Measurements from ENCODE around the gene CYTH4. TPM values are rescaled to one million over a fixed set of nuclear protein-coding genes. Genes with fewer than 3 reads are reported as not detected.
A peak's percentile ranks its signal among the peaks of the same experiment; 100 is the strongest.

Gene CYTH4
- total RNA-seq, 1 experiment from 2014 or later, result not detected

DNA sequence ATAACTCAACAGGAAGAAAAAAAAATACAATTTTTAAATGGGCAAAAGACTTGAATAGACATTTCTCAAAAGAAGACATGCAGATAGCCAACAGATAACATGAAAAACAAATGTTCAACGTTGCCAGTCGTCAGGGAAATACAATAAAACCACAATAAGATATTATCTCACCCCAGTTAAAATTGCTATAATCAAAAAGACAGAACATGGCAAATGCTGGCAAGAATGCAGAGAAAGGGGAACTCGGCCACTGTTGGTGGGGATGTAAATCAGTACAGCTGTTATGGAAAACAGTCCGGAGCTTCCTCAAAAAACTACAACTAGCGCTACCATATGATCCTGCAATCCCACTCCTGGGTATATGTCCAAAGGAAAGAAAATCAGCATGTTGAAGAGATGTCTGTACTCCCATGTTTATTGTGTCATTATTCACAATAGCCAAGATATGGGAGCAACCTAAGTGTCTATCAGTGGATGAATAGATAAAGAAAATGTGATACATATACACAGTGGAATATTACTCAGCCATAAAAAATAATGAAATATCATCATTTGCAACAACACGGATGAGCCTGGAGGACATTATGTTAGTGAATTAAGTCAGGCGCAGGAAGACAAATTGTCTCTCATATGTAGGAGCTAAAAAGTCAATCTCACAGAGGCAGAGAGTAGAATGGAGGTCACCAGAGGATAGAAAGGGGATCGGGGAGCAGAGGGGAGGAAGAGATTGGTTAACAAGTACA lies 12.2 kb upstream of the CYTH4 start:
- DNase-seq (ENCODE audit: low read depth), result no peak

DNA sequence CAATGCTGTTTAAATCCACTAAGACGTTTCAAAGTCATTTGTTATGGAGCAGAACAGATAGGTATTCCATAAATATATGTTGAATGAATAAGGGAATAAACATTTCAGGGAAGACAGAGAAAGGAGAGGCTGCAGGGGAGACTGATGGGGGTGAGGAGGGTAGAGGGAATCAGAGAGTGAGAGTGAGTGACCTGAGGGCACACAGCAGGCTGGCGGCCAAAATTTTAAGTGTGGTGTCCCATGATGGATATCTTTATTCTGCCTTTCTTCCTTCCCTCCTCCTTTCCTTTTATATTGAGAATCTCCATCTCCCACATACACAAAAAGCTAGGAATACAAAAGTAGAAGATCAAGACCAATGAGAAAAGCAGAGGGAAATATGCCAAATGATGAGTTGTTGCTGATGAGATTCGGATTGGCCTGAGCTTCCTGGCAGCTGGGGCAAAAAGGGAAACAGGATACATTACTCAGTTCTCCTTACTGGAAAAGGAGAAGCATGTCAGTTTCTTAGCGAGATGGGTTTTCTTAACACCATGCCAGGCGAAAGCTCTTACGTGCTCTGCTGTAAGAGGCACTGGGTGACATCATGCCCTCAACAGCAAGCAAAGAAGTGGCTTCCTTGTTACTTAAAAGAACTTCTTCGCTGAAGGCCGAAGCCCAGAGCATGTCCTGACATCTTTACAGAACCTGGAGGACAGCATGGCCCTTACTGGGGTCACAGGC lies 11.2 kb upstream of the CYTH4 start:
- no peak for DNase-seq (ENCODE audit: low read depth)

DNA sequence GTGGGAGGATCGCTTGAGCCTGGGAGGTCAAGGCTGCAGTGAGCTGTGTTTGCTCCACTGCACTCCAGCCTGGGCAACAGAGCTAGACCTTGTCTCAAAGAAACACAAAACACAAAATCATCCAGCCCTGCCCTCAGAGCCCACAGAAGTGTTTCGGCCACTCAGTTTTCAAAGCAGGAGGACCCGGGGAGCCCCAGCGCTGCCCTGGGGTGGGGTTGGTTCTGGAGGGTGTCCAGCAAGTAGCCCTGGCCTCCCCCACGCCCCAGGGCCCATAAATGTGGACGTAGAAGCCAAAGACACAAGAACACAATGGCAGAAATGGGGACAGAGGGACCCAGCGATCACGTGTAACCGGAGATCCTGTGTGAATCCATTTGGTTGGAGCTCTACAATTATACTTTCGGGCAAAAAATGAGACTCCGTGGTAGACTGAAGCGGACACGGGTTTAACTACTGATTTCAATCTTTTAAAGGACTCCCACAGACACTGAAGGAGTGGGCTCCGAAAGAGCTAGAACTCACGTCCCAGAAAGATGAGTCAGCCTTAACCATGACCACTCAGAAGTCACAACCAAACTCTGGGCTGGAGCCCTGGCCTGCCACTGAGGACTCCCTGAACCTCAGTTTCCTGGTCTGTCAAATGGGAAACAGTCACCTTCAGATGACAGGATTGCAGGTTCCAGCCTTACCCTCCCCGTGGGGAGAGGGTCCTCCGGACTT lies 9.0 kb upstream of the CYTH4 start:
- peak; percentile 49 for DNase-seq (ENCODE audit: low read depth)

DNA sequence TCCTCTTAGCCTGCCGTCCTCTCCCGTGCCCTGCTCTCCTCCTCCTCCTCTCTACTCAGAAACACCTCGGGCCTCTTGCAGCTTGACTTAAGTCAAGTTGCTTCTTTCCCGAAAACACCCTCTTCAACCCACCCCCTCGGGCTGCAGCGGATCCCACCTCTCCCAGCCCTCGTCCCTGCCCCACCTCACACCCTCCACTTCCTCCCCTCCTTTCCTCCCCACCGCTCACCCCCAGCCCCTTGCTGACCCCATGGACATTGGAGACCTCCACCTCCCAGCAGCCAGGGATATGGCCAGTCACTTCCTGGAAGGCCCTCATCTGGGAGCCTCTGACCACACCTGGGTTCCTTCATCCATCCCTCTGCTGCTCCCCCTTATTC lies 8.5 kb upstream of the CYTH4 start:
- DNase-seq (ENCODE audit: low read depth), result no peak

DNA sequence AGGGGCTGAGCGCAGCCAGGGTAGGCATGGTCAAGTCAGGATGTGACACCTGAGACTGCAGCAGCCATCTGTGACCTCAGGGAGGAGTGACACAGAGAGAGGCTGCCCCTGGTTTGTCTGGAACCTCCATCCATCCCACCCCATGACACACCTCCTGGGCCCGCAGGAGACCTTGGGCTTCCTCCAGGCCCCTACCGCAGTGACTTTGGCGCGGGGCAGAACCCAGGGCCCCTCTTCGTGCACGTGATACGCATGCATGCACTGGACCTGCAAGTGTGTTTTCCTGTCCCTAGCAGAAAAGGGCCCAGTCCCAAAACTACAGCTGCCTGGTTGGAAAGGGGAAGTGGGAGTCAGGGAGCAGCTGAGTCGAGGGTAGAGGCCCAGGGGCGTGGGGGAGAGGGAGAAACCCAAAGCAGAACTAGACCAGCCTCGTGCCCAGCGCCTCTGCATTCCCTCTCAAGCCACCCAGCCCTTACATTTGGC lies 7.9 kb upstream of the CYTH4 start:
- no peak for DNase-seq (ENCODE audit: low read depth)

DNA sequence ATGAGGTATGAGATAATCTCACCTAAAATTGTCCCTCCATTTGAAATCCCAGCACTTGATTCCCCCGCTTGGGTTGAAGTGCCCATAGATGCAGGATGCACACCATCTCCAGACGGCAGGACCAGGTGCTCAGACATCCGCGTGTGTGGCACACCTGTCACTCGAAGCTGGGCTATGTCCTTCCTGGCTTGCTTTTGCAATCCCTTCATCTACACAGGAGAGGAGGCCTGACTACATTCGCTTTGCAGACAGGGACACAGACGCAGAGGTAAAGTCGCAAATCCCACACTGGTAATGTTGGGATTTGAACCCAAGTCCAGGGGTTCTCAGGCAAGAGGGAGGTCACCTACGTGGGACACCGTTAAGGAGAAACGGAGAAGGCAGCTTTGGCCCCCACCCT lies 7.2 kb upstream of the CYTH4 start:
- DNase-seq (ENCODE audit: low read depth), result no peak

DNA sequence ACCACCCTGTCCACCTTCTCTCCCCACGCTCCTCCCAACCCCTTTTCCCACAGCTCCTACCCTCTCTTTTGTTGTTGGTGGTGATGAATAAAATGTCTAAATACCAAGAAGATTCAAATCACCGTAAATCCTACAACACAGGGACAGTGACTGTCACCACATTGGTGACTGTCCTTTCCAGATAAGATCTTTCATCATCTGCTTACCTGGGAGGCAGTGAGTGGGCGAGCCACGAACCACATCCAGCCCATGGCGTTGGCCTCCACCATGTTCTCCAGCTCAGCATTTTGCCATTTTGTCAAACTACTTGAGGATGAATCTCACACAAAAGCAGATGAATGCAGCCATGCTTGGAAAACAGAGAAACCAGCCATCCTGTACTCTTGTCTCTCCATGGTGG lies 6.7 kb upstream of the CYTH4 start:
- DNase-seq (ENCODE audit: low read depth), result no peak

DNA sequence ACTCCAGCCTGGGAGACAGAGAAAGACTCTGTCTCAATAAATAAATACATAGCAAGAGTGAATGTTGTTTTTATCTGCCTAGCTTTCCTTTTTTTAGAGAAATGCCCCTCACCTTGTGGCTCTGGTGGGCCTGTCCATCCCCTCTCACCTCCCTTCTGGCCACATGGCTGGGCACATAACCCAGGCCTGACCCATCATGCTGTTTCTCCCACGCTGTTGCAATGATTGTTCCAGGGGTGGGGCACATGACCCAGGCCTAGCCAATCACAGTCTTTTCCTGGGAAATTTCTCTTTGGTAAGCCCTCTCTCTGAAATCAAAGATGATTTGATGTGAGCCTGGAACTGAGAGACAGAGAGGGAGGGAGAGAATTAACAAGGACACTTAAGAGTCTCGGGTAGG lies 5.5 kb upstream of the CYTH4 start:
- DNase-seq (ENCODE audit: low read depth), result no peak

DNA sequence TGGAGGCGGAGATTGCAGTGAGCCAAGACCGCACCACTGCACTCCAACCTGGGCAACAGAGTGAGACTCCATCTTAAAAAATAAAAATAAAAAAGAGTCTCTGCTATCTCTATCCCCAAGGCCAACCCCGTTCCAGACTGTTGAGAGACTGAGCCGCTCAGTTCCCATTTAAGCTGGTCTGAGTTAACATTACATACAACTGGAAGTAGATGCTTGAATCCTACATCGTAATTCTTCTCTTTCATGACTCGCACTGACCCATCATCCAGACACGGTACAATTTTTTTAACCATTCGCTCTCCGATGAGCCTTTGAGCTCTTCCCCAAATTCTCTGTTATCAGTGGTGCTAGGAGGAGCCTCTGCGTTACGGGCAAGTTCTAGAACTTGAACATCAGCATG lies 4.9 kb upstream of the CYTH4 start:
- DNase-seq (ENCODE audit: low read depth), result no peak

DNA sequence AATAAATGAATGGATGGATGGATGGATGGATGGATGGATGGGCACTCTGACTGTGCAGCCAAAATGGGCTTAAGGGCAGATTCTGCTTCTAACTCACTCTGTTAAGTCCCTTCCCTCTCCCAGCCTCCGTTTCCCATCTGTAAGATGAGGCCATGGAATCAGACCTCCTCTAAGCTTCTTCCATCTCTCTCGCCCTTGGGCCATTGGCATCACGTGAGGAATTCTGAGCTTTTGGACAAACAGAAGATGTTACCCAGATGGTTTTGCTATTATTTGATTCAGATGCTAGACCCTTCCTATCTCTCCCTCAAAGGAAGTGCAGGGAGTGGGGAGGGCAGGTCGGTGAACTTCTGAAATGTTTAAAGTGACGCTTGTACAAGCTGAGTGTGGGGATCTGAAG lies 4.0 kb upstream of the CYTH4 start:
- DNase-seq (ENCODE audit: low read depth), result no peak

DNA sequence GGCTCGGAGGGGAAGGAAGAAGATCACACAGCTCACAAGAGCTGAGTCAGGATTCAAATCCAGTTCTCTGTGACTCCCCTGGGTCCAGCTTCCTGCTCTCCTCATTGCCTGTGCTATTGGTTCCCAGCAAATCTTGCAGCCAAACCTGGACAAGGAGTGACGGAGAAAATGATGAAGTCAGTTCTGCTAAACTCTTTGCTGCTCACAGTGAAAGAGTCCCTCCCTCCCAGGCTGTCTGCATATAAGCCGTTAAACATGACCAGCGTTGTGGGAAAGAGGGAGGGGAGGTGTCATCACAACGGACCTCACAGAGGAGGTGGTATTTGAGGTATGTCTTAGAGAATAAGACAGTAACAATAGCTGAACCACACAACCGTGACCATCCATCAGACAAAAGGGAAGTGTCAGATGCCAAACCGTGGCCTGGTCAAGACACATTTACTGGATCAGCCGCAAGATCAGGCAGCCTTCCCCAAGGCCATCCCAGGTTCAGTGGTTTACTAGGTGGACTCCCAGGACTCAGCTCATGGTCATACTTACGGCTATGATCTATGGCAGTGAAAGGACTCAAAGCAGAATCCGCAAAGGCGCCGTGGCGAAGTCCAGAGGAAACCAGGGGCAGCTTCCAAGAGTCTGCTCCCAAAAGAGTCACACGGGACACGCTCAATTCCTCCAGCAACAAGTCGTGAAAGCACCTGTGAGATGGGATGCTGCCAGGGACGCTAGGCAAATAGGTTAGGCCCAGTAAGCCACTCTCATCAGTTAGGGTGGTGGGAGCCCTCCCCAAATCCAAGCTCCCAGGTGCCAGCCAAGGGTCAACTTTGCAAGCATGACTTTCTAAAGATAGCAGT lies 2.8 kb upstream of the CYTH4 start:
- no peak for DNase-seq (ENCODE audit: low read depth)

DNA sequence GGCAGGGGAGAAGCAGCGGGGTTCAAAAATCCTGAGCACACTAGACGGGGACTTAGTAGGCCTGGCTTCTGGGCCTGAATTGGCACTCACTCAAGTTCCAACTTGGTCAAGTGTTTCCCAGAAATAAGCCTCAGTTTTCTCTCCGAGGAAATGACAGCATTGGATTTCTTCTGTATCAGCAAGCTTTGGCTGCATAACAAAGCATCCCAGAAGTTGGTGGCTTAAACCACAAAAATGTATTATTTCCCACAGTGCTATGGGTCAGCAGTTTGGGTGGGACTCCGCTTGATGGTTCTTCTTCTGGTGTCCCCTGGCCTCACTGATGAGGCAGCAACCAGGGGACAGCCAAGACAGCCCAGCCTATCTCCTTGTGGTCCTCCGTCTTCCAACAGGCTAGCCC lies 1.6 kb upstream of the CYTH4 start:
- no peak for DNase-seq (ENCODE audit: low read depth)

DNA sequence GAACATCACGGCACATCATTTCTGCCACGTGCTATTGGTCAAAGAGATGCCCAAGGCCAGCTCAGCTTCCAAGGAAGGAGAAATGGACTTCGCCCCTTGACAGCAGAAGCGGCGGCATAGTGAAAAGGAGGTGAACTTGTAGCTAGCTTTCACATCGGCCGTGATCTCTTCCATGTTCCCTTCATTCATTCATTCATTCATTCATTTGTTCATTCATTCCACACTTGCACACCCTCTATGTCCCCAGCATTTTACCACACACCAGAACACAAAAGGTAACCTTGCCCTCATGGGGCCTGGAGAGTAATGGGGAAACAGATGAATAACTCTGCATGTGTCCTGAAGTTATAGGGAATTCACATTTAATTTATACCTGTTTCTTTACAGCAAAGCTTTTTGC lies 1.1 kb upstream of the CYTH4 start:
- DNase-seq (ENCODE audit: low read depth), result no peak

DNA sequence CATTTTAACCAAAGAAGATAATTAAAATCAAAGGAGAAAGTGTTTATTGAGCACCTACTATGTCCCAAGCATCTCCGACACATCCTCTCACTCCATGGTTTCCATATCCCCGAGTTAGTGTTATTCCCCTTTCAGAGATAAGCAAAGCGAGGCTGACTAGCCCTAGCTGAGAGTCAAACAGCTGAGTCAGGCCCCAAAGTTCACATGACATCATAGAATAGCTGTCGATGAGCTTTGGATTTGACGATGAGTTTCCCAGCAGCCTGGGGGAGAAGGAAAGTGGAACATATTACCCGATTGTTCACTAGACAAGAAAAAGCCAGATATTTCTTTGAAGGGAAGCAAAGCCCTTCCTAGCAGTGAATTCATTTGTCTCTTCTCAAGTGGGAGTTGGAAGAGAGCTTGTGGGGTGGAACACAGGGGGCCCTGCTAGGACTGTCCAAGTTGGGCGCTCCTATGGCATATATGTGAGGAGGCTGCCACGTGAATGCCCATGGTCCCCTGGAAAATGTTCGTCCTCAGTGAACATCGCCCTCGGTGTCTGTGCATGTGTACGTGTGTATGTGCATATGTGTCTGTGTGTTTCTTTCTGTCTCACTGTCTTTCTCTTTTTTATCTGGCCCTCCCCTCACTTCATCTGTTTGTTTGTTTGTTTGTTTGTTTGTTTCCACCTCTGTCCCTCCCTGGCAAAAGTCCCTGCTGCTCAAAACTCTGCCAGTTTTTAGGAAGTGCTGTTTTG lies 493 bp upstream of the CYTH4 start:
- DNase-seq (ENCODE audit: low read depth), result no peak

DNA sequence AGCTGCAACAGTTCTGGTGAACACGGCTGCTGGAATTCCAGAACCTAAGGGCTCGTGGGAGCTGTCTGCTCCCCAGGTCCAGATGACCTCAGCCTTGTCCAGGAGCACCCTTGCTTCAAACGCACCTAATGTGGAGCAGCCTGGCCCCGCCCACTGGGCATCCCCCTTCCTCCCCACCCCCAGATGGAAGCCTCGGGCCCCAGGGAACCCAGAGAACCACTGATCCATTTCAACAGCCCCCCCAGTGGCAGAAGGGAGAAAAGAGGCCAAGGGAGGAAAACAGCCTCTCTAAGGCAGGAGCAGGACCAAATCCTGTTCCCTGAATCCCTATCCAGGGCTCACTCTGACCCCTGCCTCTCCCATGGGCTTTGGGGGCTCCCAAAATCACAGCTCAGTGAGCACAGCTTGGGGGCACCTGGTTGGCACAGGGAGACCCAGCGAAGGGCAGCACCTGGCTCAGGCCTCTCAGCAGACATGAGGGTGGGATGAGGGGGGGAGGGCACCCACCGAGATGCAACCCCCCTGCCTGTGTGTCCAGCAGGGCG lies 1.2 kb downstream of the CYTH4 start:
- DNase-seq (ENCODE audit: low read depth), result no peak

DNA sequence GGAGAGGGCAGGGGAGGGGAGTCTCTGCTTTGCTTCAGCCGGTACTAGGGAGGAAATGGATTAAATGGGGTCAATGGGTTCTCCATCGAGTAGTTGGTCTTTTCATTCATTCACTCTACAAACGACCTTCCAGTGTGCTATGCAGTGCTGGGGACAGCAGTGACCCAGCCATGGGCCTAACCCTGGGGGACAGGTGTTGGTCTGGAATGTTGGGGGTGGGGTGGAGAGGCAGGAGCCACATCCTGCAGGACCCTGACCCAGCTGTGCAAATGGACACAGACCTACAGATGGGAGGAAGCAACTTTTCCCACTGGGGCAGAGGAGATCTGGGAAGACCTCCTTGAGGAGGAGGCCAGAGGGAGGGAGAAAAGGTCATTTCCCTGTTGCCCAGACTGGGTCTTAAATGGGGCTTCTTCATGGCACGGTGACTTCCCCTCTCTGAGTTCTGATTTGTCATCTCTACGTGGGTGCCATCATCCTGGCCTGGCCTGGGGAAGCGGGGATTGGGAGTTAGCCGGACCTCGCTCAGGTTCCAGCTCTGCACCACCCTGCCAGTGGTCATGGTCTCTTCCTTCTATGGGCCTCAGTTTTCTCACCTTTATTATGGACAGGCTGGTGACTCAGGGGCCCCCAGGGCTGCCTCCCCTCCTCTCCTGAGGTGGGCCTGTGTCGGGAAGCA lies 2.0 kb downstream of the CYTH4 start:
- DNase-seq (ENCODE audit: low read depth), result no peak

DNA sequence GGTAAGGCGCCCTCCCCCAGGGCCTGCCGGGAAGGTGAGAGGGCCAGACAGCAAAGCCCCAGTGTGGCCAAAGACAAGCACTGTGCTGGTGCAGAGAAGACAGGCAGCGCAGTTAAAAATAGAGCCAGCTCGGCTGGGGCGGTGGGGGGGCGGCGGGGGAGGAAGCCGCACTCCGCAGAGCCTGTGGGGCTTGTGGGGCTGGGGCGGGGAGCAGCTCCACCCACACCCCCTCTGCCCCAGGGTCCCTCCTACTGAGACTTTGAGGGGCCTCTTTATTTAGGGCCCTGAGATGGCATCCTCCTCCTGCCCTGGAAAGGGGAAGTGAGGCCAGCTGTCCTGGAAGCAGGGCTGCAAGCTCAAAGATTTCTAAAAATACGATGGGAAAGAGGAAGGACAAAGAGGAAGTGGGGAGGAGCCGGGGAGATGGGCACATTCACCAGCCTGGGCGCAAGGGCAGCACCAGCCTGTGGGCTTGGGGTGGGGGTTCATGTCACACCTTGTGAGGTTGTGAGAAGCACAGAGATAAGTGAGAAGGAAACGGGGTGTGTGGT lies 2.6 kb downstream of the CYTH4 start:
- DNase-seq (ENCODE audit: low read depth), result no peak

DNA sequence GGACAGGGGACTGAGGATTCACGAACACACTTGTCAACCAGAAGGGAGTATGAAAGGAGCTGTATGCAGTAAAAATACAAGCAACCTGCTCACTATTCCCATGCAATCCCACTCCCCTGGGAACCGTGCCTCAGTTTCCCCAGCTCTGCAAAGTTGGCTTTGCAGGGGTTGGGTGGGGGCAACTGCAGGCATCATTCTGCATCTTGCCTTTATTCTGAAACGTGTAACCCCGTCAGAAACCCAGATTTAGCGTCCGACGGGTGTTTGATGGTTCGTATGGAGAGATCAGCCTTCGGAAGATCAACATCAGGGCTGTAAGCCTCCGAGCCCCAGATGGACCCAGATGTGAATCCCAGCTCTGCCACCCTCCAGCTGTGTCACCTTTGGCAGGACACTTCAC lies 3.6 kb downstream of the CYTH4 start:
- no peak for DNase-seq (ENCODE audit: low read depth)

DNA sequence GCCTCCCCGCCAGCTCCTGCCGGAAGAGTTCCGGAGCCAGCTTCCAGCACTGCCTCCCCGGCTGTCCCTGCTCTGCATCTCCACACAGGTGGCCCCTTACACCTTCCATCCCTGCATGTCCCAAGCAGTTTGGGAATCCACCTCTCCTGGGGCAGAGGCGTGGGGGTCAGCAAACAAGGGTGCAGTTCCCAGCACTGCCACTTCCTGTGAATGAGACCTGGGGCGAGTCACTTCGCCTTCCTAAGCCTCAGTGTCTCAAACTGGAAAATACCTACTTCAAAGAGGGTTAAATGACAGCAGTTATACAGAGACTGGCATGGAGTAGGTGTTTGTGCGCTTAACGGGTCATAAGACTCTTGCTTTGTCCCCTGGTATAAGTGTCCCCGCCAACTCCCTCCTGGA lies 5.2 kb downstream of the CYTH4 start:
- no peak for DNase-seq (ENCODE audit: low read depth)

DNA sequence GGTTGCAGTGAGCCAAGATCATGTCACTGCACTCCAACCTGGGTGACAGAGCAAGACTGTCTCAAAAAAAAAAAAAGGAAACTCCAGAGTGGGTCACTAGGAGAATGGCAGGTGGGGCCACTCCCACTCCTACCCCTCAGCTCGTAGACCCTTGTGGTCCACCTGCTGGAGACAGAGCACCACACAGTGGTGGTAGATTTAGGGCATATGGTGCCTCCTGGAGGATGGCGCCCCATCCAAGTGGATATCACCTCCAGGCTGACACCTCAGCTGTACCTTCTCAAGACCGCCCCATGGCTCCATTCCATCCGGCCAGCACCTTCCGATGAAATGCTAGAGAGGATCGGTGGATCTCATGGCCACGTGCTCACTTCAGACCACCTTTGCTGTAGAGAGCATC lies 6.2 kb downstream of the CYTH4 start:
- DNase-seq (ENCODE audit: low read depth), result no peak
